Measurements from ENCODE around the gene LUC7L3.

- TF ChIP-seq, protein P1, sequence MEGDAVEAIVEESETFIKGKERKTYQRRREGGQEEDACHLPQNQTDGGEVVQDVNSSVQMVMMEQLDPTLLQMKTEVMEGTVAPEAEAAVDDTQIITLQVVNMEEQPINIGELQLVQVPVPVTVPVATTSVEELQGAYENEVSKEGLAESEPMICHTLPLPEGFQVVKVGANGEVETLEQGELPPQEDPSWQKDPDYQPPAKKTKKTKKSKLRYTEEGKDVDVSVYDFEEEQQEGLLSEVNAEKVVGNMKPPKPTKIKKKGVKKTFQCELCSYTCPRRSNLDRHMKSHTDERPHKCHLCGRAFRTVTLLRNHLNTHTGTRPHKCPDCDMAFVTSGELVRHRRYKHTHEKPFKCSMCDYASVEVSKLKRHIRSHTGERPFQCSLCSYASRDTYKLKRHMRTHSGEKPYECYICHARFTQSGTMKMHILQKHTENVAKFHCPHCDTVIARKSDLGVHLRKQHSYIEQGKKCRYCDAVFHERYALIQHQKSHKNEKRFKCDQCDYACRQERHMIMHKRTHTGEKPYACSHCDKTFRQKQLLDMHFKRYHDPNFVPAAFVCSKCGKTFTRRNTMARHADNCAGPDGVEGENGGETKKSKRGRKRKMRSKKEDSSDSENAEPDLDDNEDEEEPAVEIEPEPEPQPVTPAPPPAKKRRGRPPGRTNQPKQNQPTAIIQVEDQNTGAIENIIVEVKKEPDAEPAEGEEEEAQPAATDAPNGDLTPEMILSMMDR (IDR thresholded peaks at IDR 0.05; ENCODE audit: low read depth, low read length): no peak
- TF ChIP-seq POLR2A (IDR thresholded peaks at IDR 0.05; ENCODE audit: extremely low read depth, insufficient read length): no peak
Observed at GRCh38 chr17:50779747-50780353, 60.4 kb downstream of the LUC7L3 start.

Data from NB4 (cell line).